Cardiac muscle cell (in vitro differentiated cells and primary cell): Measurements from ENCODE around the gene SELP. TPM values are rescaled to one million over a fixed set of nuclear protein-coding genes. Genes with fewer than 3 reads are reported as not detected.
"Not testable (repeated sequence)": the region's sequence is repeated elsewhere in the genome, so short reads cannot be mapped to it uniquely, and the experiment has no call there.

Source experiments
- DNase-seq, 2 donors: peaks; one replicate each; pipeline versions ENCODE4 v3.0.0 to v3.0.0-alpha.2; 2010 to 2017; ENCODE audit warnings: low read depth in 1 of 2, low spot score in 1 of 2
- H3K27ac ChIP-seq: fragments of 200-600 bp; sonication (generic); 2 replicates; pipeline ENCODE4 v1.5.1; 2016
- H3K27me3 ChIP-seq: fragments of 200-600 bp; sonication (generic); 2 replicates; pipeline ENCODE4 v1.6.0; 2016; ENCODE audit warnings: control low read depth
- H3K36me3 ChIP-seq: fragments of 200-600 bp; sonication (generic); 2 replicates; pipeline ENCODE4 v1.5.1; 2016; ENCODE audit warnings: control low read depth
- H3K4me1 ChIP-seq: fragments of 200-600 bp; sonication (generic); 2 replicates; pipeline ENCODE4 v1.8.1; 2017; ENCODE audit warnings: low read depth, mild to moderate bottlenecking, mixed run types
- H3K4me3 ChIP-seq: fragments of 200-600 bp; sonication (generic); 2 replicates; pipeline ENCODE4 v1.5.1; 2016; ENCODE audit warnings: mild to moderate bottlenecking
- H3K9me3 ChIP-seq: fragments of 200-600 bp; sonication (generic); 2 replicates; pipeline ENCODE4 v1.5.1; 2017; ENCODE audit warnings: low read depth, mild to moderate bottlenecking, control low read depth
- CTCF ChIP-seq: IDR thresholded peaks from 2 replicates; pipeline ENCODE4 v1.5.1; 2012; ENCODE audit warnings: low read depth, mild to moderate bottlenecking, low read length
- polyA plus RNA-seq: library from polyadenylated mRNA; unstranded; fragments of >200 nt; fragmentation: Nextera tagmentation; extraction: Ambion mirVana; gene quantifications from 2 replicates; pipeline ENCODE4 v1.2.1, GENCODE V29; 2016
- total RNA-seq: library from RNA; depleted of rRNA; stranded (reverse); fragments of >200 nt; gene quantifications from 2 replicates; pipeline ENCODE4 v1.2.3, GENCODE V29; 2016

The SELP gene
- total RNA-seq (not detected in 2 replicates), polyA plus RNA-seq (not detected in 2 replicates)

- H3K27me3 ChIP-seq, result no peaks in the 10 kb centered on the region
- H3K9me3 ChIP-seq, result no peaks in the 10 kb centered on the region
- H3K4me3 ChIP-seq, result no peak within 1 kb of the TSS
- DNase-seq, result peak in 1 of 2 donors; percentile 43
- no peak for TF ChIP-seq CTCF
- H3K36me3 ChIP-seq, result no peaks in the 10 kb centered on the region
- no peaks in the 10 kb centered on the region for H3K4me1 ChIP-seq
- no peak within 1 kb of the TSS for H3K27ac ChIP-seq
Measured at GRCh38 chr1:169630006-169630405, at the start of gene SELP. SELP (minus strand) TSS chr1:169630124; CDS start chr1:169630074, 50 bp downstream.

- no peak overlapping the region for H3K4me3 ChIP-seq
- H3K27ac ChIP-seq, result no peak overlapping the region
- no peak for TF ChIP-seq CTCF
- H3K27me3 ChIP-seq, result peaks cover 69% of the 10 kb centered on the region
- no peaks in the 10 kb centered on the region for H3K4me1 ChIP-seq
- no peaks in the 10 kb centered on the region for H3K36me3 ChIP-seq
- no peaks in the 10 kb centered on the region for H3K9me3 ChIP-seq
- no peak for DNase-seq
Measured at GRCh38 chr1:169679692-169680091, 49.8 kb upstream of the SELP start.

- DNase-seq, result peak in 1 of 2 donors; percentile 88
- H3K4me1 ChIP-seq, result no peaks in the 10 kb centered on the region
- no peak overlapping the region for H3K27ac ChIP-seq
- H3K27me3 ChIP-seq, result peaks cover 41% of the 10 kb centered on the region
- no peaks in the 10 kb centered on the region for H3K36me3 ChIP-seq
- TF ChIP-seq CTCF, result no peak
- H3K4me3 ChIP-seq, result no peak overlapping the region
- H3K9me3 ChIP-seq, result no peaks in the 10 kb centered on the region
Measured at GRCh38 chr1:169676001-169676400, 46.1 kb upstream of the SELP start.

- no peaks in the 10 kb centered on the region for H3K4me1 ChIP-seq
- no peak overlapping the region for H3K4me3 ChIP-seq
- no peaks in the 10 kb centered on the region for H3K36me3 ChIP-seq
- no peak overlapping the region for H3K27ac ChIP-seq
- TF ChIP-seq CTCF, result no peak
- peaks cover 5% of the 10 kb centered on the region for H3K27me3 ChIP-seq
- H3K9me3 ChIP-seq, result no peaks in the 10 kb centered on the region
- peak in 1 of 2 donors; percentile 50 for DNase-seq
Measured at GRCh38 chr1:169670836-169671235, 40.9 kb upstream of the SELP start.

- H3K36me3 ChIP-seq, H3K27ac ChIP-seq, H3K4me1 ChIP-seq, H3K4me3 ChIP-seq, H3K27me3 ChIP-seq, H3K9me3 ChIP-seq, DNase-seq: not testable (repeated sequence)
Measured at GRCh38 chr1:169670244-169670643, 40.3 kb upstream of the SELP start.

GRCh38 chr1:169667699-169668596 is 38.0 kb upstream of the SELP start:
- H3K4me3 ChIP-seq, DNase-seq, H3K27ac ChIP-seq, H3K27me3 ChIP-seq, H3K4me1 ChIP-seq, H3K36me3 ChIP-seq, H3K9me3 ChIP-seq: not testable (repeated sequence)

- H3K4me3 ChIP-seq, H3K27me3 ChIP-seq, DNase-seq, H3K4me1 ChIP-seq, H3K9me3 ChIP-seq, H3K27ac ChIP-seq, H3K36me3 ChIP-seq: not testable (repeated sequence)
Measured at GRCh38 chr1:169667227-169667639, 37.3 kb upstream of the SELP start.

- not testable (repeated sequence) for H3K36me3 ChIP-seq, H3K27me3 ChIP-seq, H3K27ac ChIP-seq, H3K4me1 ChIP-seq, H3K4me3 ChIP-seq, H3K9me3 ChIP-seq, DNase-seq
Measured at GRCh38 chr1:169662680-169663079, 32.8 kb upstream of the SELP start.

GRCh38 chr1:169661066-169661465 is 31.1 kb upstream of the SELP start:
- H3K27me3 ChIP-seq, H3K27ac ChIP-seq, H3K9me3 ChIP-seq, H3K4me3 ChIP-seq, H3K4me1 ChIP-seq, DNase-seq, H3K36me3 ChIP-seq: not testable (repeated sequence)

- H3K27me3 ChIP-seq, result not testable (repeated sequence)
Measured at GRCh38 chr1:169658777-169659176, 28.9 kb upstream of the SELP start.

More at GRCh38 chr1:169658777-169659176, 28.9 kb upstream of the SELP start:
- H3K4me3 ChIP-seq, H3K4me1 ChIP-seq, H3K9me3 ChIP-seq, H3K27ac ChIP-seq, DNase-seq, H3K36me3 ChIP-seq: not testable (repeated sequence)
